Astrocyte (in vitro differentiated cells and primary cell): Measurements from ENCODE around the gene RALGPS1. TPM values are rescaled to one million over a fixed set of nuclear protein-coding genes. Genes with fewer than 3 reads are reported as not detected.

Source experiments
- DNase-seq: peaks from one replicate; pipeline ENCODE4 v3.0.0-alpha.2; 2010; ENCODE audit warnings: low read depth
- FAIRE-seq: peaks from 2 replicates; lab custom pipeline; 2011; peaks lifted over from hg19 to GRCh38; lab: Jason Lieb, UNC
- H2AFZ ChIP-seq: 2 replicates; pipeline ENCODE4 v1.6.0; 2012; ENCODE audit warnings: low read depth, low read length, inconsistent platforms
- H3K27ac ChIP-seq: 2 replicates; pipeline ENCODE4 v1.5.1; 2011; ENCODE audit warnings: low read depth, low read length, inconsistent platforms
- H3K27me3 ChIP-seq: 2 replicates; pipeline ENCODE4 v1.6.0; 2011; ENCODE audit warnings: low read length, inconsistent platforms; ENCODE audit not compliant: insufficient read depth
- H3K36me3 ChIP-seq: 2 replicates; pipeline ENCODE4 v1.5.1; 2011; ENCODE audit warnings: low read length, inconsistent platforms; ENCODE audit not compliant: insufficient read depth
- H3K4me1 ChIP-seq: 2 replicates; pipeline ENCODE4 v1.5.1; 2011; ENCODE audit warnings: low read length, inconsistent platforms; ENCODE audit not compliant: insufficient read depth
- H3K4me2 ChIP-seq: 2 replicates; pipeline ENCODE4 v1.6.0; 2012; ENCODE audit warnings: low read length, inconsistent platforms
- H3K4me3 ChIP-seq: 2 replicates; pipeline ENCODE4 v1.5.1; 2011; ENCODE audit warnings: low read depth, mild to moderate bottlenecking, low read length, inconsistent platforms; ENCODE audit not compliant: insufficient read depth
- H3K79me2 ChIP-seq: 2 replicates; pipeline ENCODE4 v1.6.0; 2012; ENCODE audit warnings: mild to moderate bottlenecking, low read length, inconsistent platforms; ENCODE audit not compliant: insufficient read depth
- H3K9ac ChIP-seq: 2 replicates; pipeline ENCODE4 v1.6.0; 2012; ENCODE audit warnings: mild to moderate bottlenecking, low read length, inconsistent platforms
- H3K9me3 ChIP-seq: 2 replicates; pipeline ENCODE4 v1.5.1; 2012; ENCODE audit warnings: low read depth, mild to moderate bottlenecking, low read length, inconsistent platforms; ENCODE audit not compliant: insufficient read depth
- H4K20me1 ChIP-seq: 2 replicates; pipeline ENCODE4 v1.6.0; 2012; ENCODE audit warnings: low read length, inconsistent platforms; ENCODE audit not compliant: insufficient read depth
- H3K27ac Mint-ChIP-seq: one replicate; pipeline ENCODE4 v1.8.0; 2021; ENCODE audit warnings: mild to moderate bottlenecking, mixed read lengths; ENCODE audit not compliant: unreplicated experiment
- H3K27me3 Mint-ChIP-seq: one replicate; pipeline ENCODE4 v1.8.0; 2021; ENCODE audit warnings: low read depth, mixed read lengths; ENCODE audit not compliant: unreplicated experiment
- H3K36me3 Mint-ChIP-seq: one replicate; pipeline ENCODE4 v1.8.0; 2021; ENCODE audit warnings: low read depth, mixed read lengths; ENCODE audit not compliant: unreplicated experiment
- H3K4me1 Mint-ChIP-seq: one replicate; pipeline ENCODE4 v1.8.0; 2021; ENCODE audit warnings: low read depth, mixed read lengths; ENCODE audit not compliant: unreplicated experiment
- H3K4me3 Mint-ChIP-seq: one replicate; pipeline ENCODE4 v1.8.0; 2021; ENCODE audit warnings: mild to moderate bottlenecking, moderate library complexity, mixed read lengths; ENCODE audit not compliant: unreplicated experiment
- H3K9me3 Mint-ChIP-seq: one replicate; pipeline ENCODE4 v1.8.0; 2021; ENCODE audit warnings: mild to moderate bottlenecking, mixed read lengths; ENCODE audit not compliant: unreplicated experiment
- EZH2 ChIP-seq: IDR thresholded peaks from 2 replicates; pipeline ENCODE4 v1.6.1; 2012; ENCODE audit warnings: mild to moderate bottlenecking, low read length, inconsistent platforms; ENCODE audit not compliant: insufficient read depth
- total RNA-seq: library from RNA; stranded (reverse); gene quantifications from 2 replicates; pipeline ENCODE4 v1.2.1, GENCODE V29; 2021
- TF ChIP-seq, protein P1 (sequence below): IDR thresholded peaks from 2 replicates; pipeline ENCODE4 v1.5.1; 2011; ENCODE audit warnings: low read depth, mild to moderate bottlenecking, inconsistent platforms, low read length, moderate library complexity; ENCODE audit not compliant: insufficient read depth

The RALGPS1 gene
- total RNA-seq, 1 donor from 2014 or later, result 2.8 TPM

DNA sequence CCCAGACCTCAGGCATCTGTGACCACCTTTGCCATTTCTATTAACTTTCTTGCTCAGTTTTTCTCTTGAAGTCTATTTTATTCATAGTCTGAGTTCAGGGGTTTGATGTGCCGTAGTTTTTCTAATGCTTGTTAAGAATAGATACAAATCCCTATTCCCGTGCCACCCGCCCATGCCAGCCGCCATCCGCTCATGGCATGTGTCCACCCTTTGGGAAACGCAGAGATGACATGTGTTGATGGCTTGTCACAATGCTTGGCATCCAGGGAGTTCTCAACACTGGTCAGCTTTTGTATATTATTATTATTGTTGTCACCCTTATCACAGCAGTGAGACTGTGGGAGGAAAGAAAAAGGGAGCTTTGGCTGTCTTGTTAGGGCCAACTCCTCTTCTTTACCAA lies 225.2 kb downstream of the RALGPS1 start:
- H3K27me3 ChIP-seq, result peaks cover 7% of the 10 kb centered on the region
- no peaks in the 10 kb centered on the region for H3K36me3 ChIP-seq
- no peak overlapping the region for H3K27ac Mint-ChIP-seq
- peaks cover 23% of the 10 kb centered on the region for H3K27me3 Mint-ChIP-seq
- H3K27ac ChIP-seq, result no peak overlapping the region
- FAIRE-seq (no peak), DNase-seq (no peak)
- TF ChIP-seq, protein P1, sequence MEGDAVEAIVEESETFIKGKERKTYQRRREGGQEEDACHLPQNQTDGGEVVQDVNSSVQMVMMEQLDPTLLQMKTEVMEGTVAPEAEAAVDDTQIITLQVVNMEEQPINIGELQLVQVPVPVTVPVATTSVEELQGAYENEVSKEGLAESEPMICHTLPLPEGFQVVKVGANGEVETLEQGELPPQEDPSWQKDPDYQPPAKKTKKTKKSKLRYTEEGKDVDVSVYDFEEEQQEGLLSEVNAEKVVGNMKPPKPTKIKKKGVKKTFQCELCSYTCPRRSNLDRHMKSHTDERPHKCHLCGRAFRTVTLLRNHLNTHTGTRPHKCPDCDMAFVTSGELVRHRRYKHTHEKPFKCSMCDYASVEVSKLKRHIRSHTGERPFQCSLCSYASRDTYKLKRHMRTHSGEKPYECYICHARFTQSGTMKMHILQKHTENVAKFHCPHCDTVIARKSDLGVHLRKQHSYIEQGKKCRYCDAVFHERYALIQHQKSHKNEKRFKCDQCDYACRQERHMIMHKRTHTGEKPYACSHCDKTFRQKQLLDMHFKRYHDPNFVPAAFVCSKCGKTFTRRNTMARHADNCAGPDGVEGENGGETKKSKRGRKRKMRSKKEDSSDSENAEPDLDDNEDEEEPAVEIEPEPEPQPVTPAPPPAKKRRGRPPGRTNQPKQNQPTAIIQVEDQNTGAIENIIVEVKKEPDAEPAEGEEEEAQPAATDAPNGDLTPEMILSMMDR, result no peak
- no peak for TF ChIP-seq EZH2
- no peak overlapping the region for H2AFZ ChIP-seq
- H3K79me2 ChIP-seq, result no peaks in the 10 kb centered on the region
- H3K4me1 Mint-ChIP-seq, result peaks cover 18% of the 10 kb centered on the region
- H3K36me3 Mint-ChIP-seq, result no peaks in the 10 kb centered on the region
- no peaks in the 10 kb centered on the region for H4K20me1 ChIP-seq
- no peaks in the 10 kb centered on the region for H3K4me1 ChIP-seq
- no peak overlapping the region for H3K9ac ChIP-seq
- no peaks in the 10 kb centered on the region for H3K9me3 Mint-ChIP-seq
- H3K4me3 ChIP-seq, result no peak overlapping the region
- no peaks in the 10 kb centered on the region for H3K9me3 ChIP-seq
- H3K4me3 Mint-ChIP-seq, result no peak overlapping the region
- H3K4me2 ChIP-seq, result no peak overlapping the region

DNA sequence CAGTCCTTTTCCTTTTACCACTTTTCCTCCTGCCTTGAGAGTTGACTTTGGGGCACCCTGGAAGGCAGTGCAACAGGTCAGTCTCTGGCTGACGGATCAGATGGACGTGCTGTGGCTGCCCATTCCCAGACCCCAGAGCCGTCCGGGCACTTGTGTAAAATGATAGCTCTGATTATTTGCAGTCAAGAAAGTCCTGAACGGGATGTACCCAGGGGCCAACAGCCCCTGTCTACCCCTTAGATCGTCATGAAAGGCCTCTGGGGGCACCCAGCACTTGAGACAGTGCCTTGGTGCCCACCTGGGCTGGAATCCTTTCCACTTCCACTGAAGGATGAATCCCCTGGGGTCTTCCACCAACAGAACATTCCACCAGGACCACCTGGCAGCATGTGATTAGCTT lies 225.6 kb downstream of the RALGPS1 start:
- TF ChIP-seq, protein P1, result no peak
- TF ChIP-seq EZH2, result no peak
- peaks cover 7% of the 10 kb centered on the region for H3K27me3 ChIP-seq
- no peaks in the 10 kb centered on the region for H3K9me3 ChIP-seq
- no peaks in the 10 kb centered on the region for H3K9me3 Mint-ChIP-seq
- H3K27me3 Mint-ChIP-seq, result peaks cover 23% of the 10 kb centered on the region
- H3K79me2 ChIP-seq, result no peaks in the 10 kb centered on the region
- H3K9ac ChIP-seq, result no peak overlapping the region
- H3K27ac Mint-ChIP-seq, result no peak overlapping the region
- H3K4me3 Mint-ChIP-seq, result no peak overlapping the region
- H3K4me3 ChIP-seq, result no peak overlapping the region
- FAIRE-seq (no peak), DNase-seq (no peak)
- no peaks in the 10 kb centered on the region for H4K20me1 ChIP-seq
- peaks cover 15% of the 10 kb centered on the region for H3K4me1 Mint-ChIP-seq
- H3K27ac ChIP-seq, result no peak overlapping the region
- no peaks in the 10 kb centered on the region for H3K4me1 ChIP-seq
- H3K36me3 Mint-ChIP-seq, result no peaks in the 10 kb centered on the region
- no peak overlapping the region for H2AFZ ChIP-seq
- H3K36me3 ChIP-seq, result no peaks in the 10 kb centered on the region
- no peak overlapping the region for H3K4me2 ChIP-seq

DNA sequence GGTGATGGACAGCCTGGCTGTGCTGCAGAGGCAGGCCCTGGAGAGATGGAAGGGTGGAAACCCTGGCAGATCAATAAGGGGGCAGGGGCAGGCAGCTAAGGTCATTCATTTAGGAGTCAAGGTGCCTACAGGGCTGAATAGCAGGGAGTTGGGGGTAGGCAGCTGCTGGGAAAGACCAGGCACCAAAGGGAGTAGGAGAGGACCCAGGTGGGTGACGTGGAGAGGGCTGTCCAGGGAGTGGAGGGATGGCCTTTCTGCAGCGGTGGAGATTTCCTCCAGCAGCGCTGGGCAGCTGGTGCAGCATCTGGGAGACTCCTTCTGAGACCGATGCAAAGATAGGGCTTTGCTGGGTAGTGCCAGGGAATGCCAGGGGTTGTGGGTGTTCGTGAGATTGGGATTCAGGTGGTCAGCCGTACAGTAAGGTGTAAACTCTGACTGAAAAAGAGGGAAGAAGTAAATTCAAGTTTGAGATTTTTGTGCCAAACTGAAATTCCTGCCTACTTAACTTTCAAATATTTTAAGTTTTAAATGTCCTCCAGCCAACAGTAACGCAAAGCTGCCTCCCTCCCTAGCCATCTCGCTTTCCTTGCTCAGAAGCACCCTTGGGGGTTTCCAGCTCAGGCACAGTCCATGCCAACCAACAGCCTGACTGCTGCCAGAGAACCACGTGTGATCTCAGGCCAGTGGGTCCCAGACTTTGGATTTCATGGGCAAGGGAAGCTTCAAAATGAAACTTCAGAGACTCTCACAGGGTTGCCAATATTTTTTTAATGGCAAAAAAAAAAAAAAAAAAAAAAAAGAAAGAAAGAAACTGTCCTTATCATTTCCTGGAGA lies 226.5 kb downstream of the RALGPS1 start:
- H3K36me3 Mint-ChIP-seq, result no peaks in the 10 kb centered on the region
- no peak overlapping the region for H2AFZ ChIP-seq
- H3K27me3 Mint-ChIP-seq, result peaks cover 23% of the 10 kb centered on the region
- DNase-seq (no peak), FAIRE-seq (no peak)
- peaks cover 13% of the 10 kb centered on the region for H3K4me1 Mint-ChIP-seq
- H3K4me3 Mint-ChIP-seq, result no peak overlapping the region
- H3K9ac ChIP-seq, result no peak overlapping the region
- no peak overlapping the region for H3K27ac ChIP-seq
- H4K20me1 ChIP-seq, result no peaks in the 10 kb centered on the region
- H3K79me2 ChIP-seq, result no peaks in the 10 kb centered on the region
- H3K4me2 ChIP-seq, result no peak overlapping the region
- H3K4me3 ChIP-seq, result no peak overlapping the region
- no peaks in the 10 kb centered on the region for H3K9me3 Mint-ChIP-seq
- TF ChIP-seq, protein P1, result no peak
- no peaks in the 10 kb centered on the region for H3K36me3 ChIP-seq
- peaks cover 7% of the 10 kb centered on the region for H3K27me3 ChIP-seq
- no peaks in the 10 kb centered on the region for H3K4me1 ChIP-seq
- H3K27ac Mint-ChIP-seq, result no peak overlapping the region
- no peaks in the 10 kb centered on the region for H3K9me3 ChIP-seq
